NCI-H510A treated with DMSO at 0.1 percent for 48 hours (cell line): Measurements from ENCODE around the gene PPM1H.

ENCODE experiments used
- DNase-seq: peaks from one replicate; lab custom pipeline; 2025; lab: John Stamatoyannopoulos, UW

PPM1H gene

GRCh38 chr12:62873116-62873825 lies 61.7 kb downstream of the PPM1H start:
- DNase-seq, result no peak

GRCh38 chr12:62868820-62869219 lies 66.1 kb downstream of the PPM1H start:
- DNase-seq, result no peak

- DNase-seq, result no peak
Observed at GRCh38 chr12:62866451-62867082, 68.4 kb downstream of the PPM1H start.

GRCh38 chr12:62865937-62866336 lies 69.0 kb downstream of the PPM1H start:
- DNase-seq, result no peak

- no peak for DNase-seq
Observed at GRCh38 chr12:62865065-62865464, 69.9 kb downstream of the PPM1H start.

- DNase-seq, result no peak
Observed at GRCh38 chr12:62862259-62862881, 72.6 kb downstream of the PPM1H start.

GRCh38 chr12:62861586-62861985 lies 73.4 kb downstream of the PPM1H start:
- no peak for DNase-seq

GRCh38 chr12:62860501-62861411 lies 74.2 kb downstream of the PPM1H start:
- DNase-seq, result no peak

GRCh38 chr12:62860020-62860419 lies 74.9 kb downstream of the PPM1H start:
- no peak for DNase-seq

- DNase-seq, result no peak
Observed at GRCh38 chr12:62859321-62859737, 75.6 kb downstream of the PPM1H start.

- DNase-seq, result no peak
Observed at GRCh38 chr12:62856454-62856853, 78.5 kb downstream of the PPM1H start.

- no peak for DNase-seq
Observed at GRCh38 chr12:62854024-62854423, 80.9 kb downstream of the PPM1H start.

GRCh38 chr12:62849398-62849797 lies 85.6 kb downstream of the PPM1H start:
- DNase-seq, result no peak

- DNase-seq, result no peak
Observed at GRCh38 chr12:62848418-62848817, 86.5 kb downstream of the PPM1H start.

GRCh38 chr12:62847709-62848108 lies 87.2 kb downstream of the PPM1H start:
- DNase-seq, result no peak

GRCh38 chr12:62846491-62846890 lies 88.5 kb downstream of the PPM1H start:
- no peak for DNase-seq

GRCh38 chr12:62844915-62845314 lies 90.0 kb downstream of the PPM1H start:
- DNase-seq, result no peak

GRCh38 chr12:62843716-62844115 lies 91.2 kb downstream of the PPM1H start:
- DNase-seq, result no peak

- DNase-seq, result no peak
Observed at GRCh38 chr12:62841846-62842245, 93.1 kb downstream of the PPM1H start.

- no peak for DNase-seq
Observed at GRCh38 chr12:62840806-62841205, 94.1 kb downstream of the PPM1H start.

GRCh38 chr12:62839869-62840660 lies 94.9 kb downstream of the PPM1H start:
- DNase-seq, result no peak
